ENCODE data around the gene CLCN7. TPM values are rescaled to one million over a fixed set of nuclear protein-coding genes. Genes with fewer than 3 reads are reported as not detected.

Gene CLCN7
- total RNA-seq, 1 donor from 2014 or later, result 99.1 TPM

GRCh38 chr16:1475552-1476114 lies 805 bp upstream of the CLCN7 start:
- Mint-ChIP-seq H3K27ac (ENCODE audit: unreplicated experiment) (peak overlapping the region; percentile 84), H3K9me3 (ENCODE audit: unreplicated experiment) (no peaks in the 10 kb centered on the region)

GRCh38 chr16:1474082-1474795 lies 589 bp downstream of the CLCN7 start:
- Mint-ChIP-seq H3K36me3 (ENCODE audit: low read depth, unreplicated experiment) (peaks cover 3% of the 10 kb centered on the region), H3K4me1 (ENCODE audit: unreplicated experiment) (peaks cover 36% of the 10 kb centered on the region), H3K27me3 (ENCODE audit: unreplicated experiment) (peaks cover 13% of the 10 kb centered on the region), H3K9me3 (ENCODE audit: unreplicated experiment) (no peaks in the 10 kb centered on the region), H3K27ac (ENCODE audit: unreplicated experiment) (peak overlapping the region; percentile 72), H3K4me3 (ENCODE audit: unreplicated experiment) (peak overlapping the region; percentile 90)
- DNase-seq (ENCODE audit: low spot score), result no peak
- no peak for TF ChIP-seq CTCF (IDR thresholded peaks at IDR 0.05; ENCODE audit: unreplicated experiment)

More at GRCh38 chr16:1475552-1476114, 805 bp upstream of the CLCN7 start:
- no peak for DNase-seq (ENCODE audit: low spot score)
- no peak for TF ChIP-seq CTCF (IDR thresholded peaks at IDR 0.05; ENCODE audit: unreplicated experiment)
- peaks cover 28% of the 10 kb centered on the region for H3K4me1 Mint-ChIP-seq (ENCODE audit: unreplicated experiment)
- H3K36me3 Mint-ChIP-seq (ENCODE audit: low read depth, unreplicated experiment), result peaks cover 3% of the 10 kb centered on the region
- peak overlapping the region; percentile 86 for H3K4me3 Mint-ChIP-seq (ENCODE audit: unreplicated experiment)
- H3K27me3 Mint-ChIP-seq (ENCODE audit: unreplicated experiment), result peaks cover 15% of the 10 kb centered on the region

GRCh38 chr16:1472974-1473373 lies 1.9 kb downstream of the CLCN7 start:
- Mint-ChIP-seq H3K4me1 (ENCODE audit: unreplicated experiment) (peaks cover 36% of the 10 kb centered on the region), H3K27ac (ENCODE audit: unreplicated experiment) (peak overlapping the region; percentile 45), H3K4me3 (ENCODE audit: unreplicated experiment) (peak overlapping the region; percentile 56), H3K27me3 (ENCODE audit: unreplicated experiment) (peaks cover 13% of the 10 kb centered on the region), H3K9me3 (ENCODE audit: unreplicated experiment) (no peaks in the 10 kb centered on the region), H3K36me3 (ENCODE audit: low read depth, unreplicated experiment) (peaks cover 3% of the 10 kb centered on the region)
- no peak for DNase-seq (ENCODE audit: low spot score)
- TF ChIP-seq CTCF (IDR thresholded peaks at IDR 0.05; ENCODE audit: unreplicated experiment), result no peak

- Mint-ChIP-seq H3K9me3 (ENCODE audit: unreplicated experiment) (no peaks in the 10 kb centered on the region), H3K27me3 (ENCODE audit: unreplicated experiment) (peaks cover 11% of the 10 kb centered on the region), H3K4me1 (ENCODE audit: unreplicated experiment) (peaks cover 36% of the 10 kb centered on the region), H3K27ac (ENCODE audit: unreplicated experiment) (peak overlapping the region; percentile 18), H3K4me3 (ENCODE audit: unreplicated experiment) (no peak overlapping the region), H3K36me3 (ENCODE audit: low read depth, unreplicated experiment) (no peaks in the 10 kb centered on the region)
- DNase-seq (ENCODE audit: low spot score), result no peak
- no peak for TF ChIP-seq CTCF (IDR thresholded peaks at IDR 0.05; ENCODE audit: unreplicated experiment)
These were observed 3.1 kb downstream of the CLCN7 start for GRCh38 chr16:1471569-1472194.

All from endothelial cell (in vitro differentiated cells).